H9 (cell line): ENCODE measurements around the gene RARB. TPM values are rescaled to one million over a fixed set of nuclear protein-coding genes. Genes with fewer than 3 reads are reported as not detected.
A peak's percentile ranks its signal among the peaks of the same experiment; 100 is the strongest.

ENCODE experiments used
- DNase-seq: peaks from one replicate; pipeline ENCODE4 v3.0.0-alpha.2; 2017
- H2AFZ ChIP-seq: one replicate; pipeline ENCODE4 v1.6.1; 2013; ENCODE audit warnings: mild to moderate bottlenecking, low read length, control low read depth, moderate library complexity
- H2AK5ac ChIP-seq: 2 replicates; pipeline ENCODE4 v1.6.1; 2013; ENCODE audit warnings: low read length, control low read depth, mixed read lengths; ENCODE audit not compliant: insufficient read length
- H2BK120ac ChIP-seq: one replicate; pipeline ENCODE4 v1.6.1; 2013; ENCODE audit warnings: low read depth, mild to moderate bottlenecking, low read length, control low read depth, inconsistent platforms; ENCODE audit not compliant: poor library complexity, severe bottlenecking
- H2BK12ac ChIP-seq: 2 replicates; pipeline ENCODE4 v1.6.1; 2013; ENCODE audit warnings: low read length, control low read depth, mixed read lengths, low read depth; ENCODE audit not compliant: insufficient read length
- H2BK15ac ChIP-seq: 2 replicates; pipeline ENCODE4 v1.6.1; 2013; ENCODE audit warnings: low read depth, low read length, control low read depth
- H2BK20ac ChIP-seq: one replicate; pipeline ENCODE4 v1.6.1; 2013; ENCODE audit warnings: low read depth, mild to moderate bottlenecking, low read length, control low read depth, inconsistent platforms; ENCODE audit not compliant: poor library complexity, severe bottlenecking
- H2BK5ac ChIP-seq: 2 replicates; pipeline ENCODE4 v1.6.1; 2013; ENCODE audit warnings: low read length, control low read depth, mixed read lengths; ENCODE audit not compliant: insufficient read length
- H3K14ac ChIP-seq: 2 replicates; pipeline ENCODE4 v1.6.1; 2013; ENCODE audit warnings: low read length, control low read depth; ENCODE audit not compliant: insufficient read depth
- H3K18ac ChIP-seq: 2 replicates; pipeline ENCODE4 v1.6.1; 2013; ENCODE audit warnings: low read depth, mild to moderate bottlenecking, mixed read lengths, low read length, control low read depth; ENCODE audit not compliant: insufficient read length
- H3K23ac ChIP-seq: 2 replicates; pipeline ENCODE4 v1.6.1; 2013; ENCODE audit warnings: low read length, control low read depth, mixed read lengths, low read depth; ENCODE audit not compliant: insufficient read length
- H3K23me2 ChIP-seq: 2 replicates; pipeline ENCODE4 v1.6.1; 2013; ENCODE audit warnings: low read depth, mild to moderate bottlenecking, mixed read lengths, low read length, control low read depth; ENCODE audit not compliant: insufficient read length, poor library complexity, severe bottlenecking
- H3K27ac ChIP-seq: 2 replicates; pipeline ENCODE4 v1.5.1; 2013; ENCODE audit warnings: low read length, control low read depth, mixed read lengths, low read depth; ENCODE audit not compliant: insufficient read length
- H3K27me3 ChIP-seq: 2 replicates; pipeline ENCODE4 v1.6.1; 2013; ENCODE audit warnings: low read length, control low read depth, inconsistent platforms; ENCODE audit not compliant: insufficient read depth
- H3K4ac ChIP-seq: 2 replicates; pipeline ENCODE4 v1.6.1; 2013; ENCODE audit warnings: low read depth, mild to moderate bottlenecking, control low read depth, inconsistent platforms, low read length, moderate library complexity
- H3K4me1 ChIP-seq: 2 replicates; pipeline ENCODE4 v1.6.1; 2013; ENCODE audit warnings: low read length, control low read depth, inconsistent platforms; ENCODE audit not compliant: insufficient read depth
- H3K4me2 ChIP-seq: 2 replicates; pipeline ENCODE4 v1.6.1; 2013; ENCODE audit warnings: low read length, control low read depth, mixed read lengths; ENCODE audit not compliant: insufficient read length, insufficient read depth
- H3K56ac ChIP-seq: 2 replicates; pipeline ENCODE4 v1.6.1; 2013; ENCODE audit warnings: low read depth, mild to moderate bottlenecking, mixed read lengths, low read length, control low read depth; ENCODE audit not compliant: insufficient read length
- H3K79me1 ChIP-seq: 2 replicates; pipeline ENCODE4 v1.6.1; 2013; ENCODE audit warnings: low read depth, mild to moderate bottlenecking, moderate library complexity, low read length, control low read depth, inconsistent platforms; ENCODE audit not compliant: insufficient read depth, poor library complexity, severe bottlenecking
- H3K79me2 ChIP-seq: 2 replicates; pipeline ENCODE4 v1.6.1; 2013; ENCODE audit warnings: low read length, control low read depth, inconsistent platforms; ENCODE audit not compliant: insufficient read depth
- H3K9ac ChIP-seq: 2 replicates; pipeline ENCODE4 v1.6.1; 2013; ENCODE audit warnings: low read length, control low read depth, mixed read lengths; ENCODE audit not compliant: insufficient read length; ENCODE audit errors: extremely low read depth
- H3K9me3 ChIP-seq: one replicate; pipeline ENCODE4 v1.6.1; 2013; ENCODE audit warnings: low read depth, low read length, inconsistent platforms; ENCODE audit not compliant: control insufficient read depth
- H3T11ph ChIP-seq: one replicate; pipeline ENCODE4 v1.6.1; 2013; ENCODE audit warnings: mild to moderate bottlenecking, low read length, control low read depth, inconsistent platforms
- H4K20me1 ChIP-seq: one replicate; pipeline ENCODE4 v1.6.1; 2013; ENCODE audit not compliant: control insufficient read depth, insufficient read length, insufficient read depth
- H4K5ac ChIP-seq: 2 replicates; pipeline ENCODE4 v1.6.1; 2013; ENCODE audit warnings: low read depth, mild to moderate bottlenecking, mixed read lengths, low read length, control low read depth; ENCODE audit not compliant: insufficient read length
- H4K8ac ChIP-seq: replicated peaks from 2 replicates; pipeline ENCODE4 v1.6.1; 2013; ENCODE audit warnings: low read length, control low read depth, mixed read lengths, low read depth; ENCODE audit not compliant: insufficient read length
- H4K91ac ChIP-seq: 2 replicates; pipeline ENCODE4 v1.6.1; 2013; ENCODE audit warnings: low read depth, mild to moderate bottlenecking, moderate library complexity, mixed read lengths, low read length, control low read depth; ENCODE audit not compliant: insufficient read length
- H3K27ac Mint-ChIP-seq, 3 experiments: 2 replicates in 2 of 3; 3 replicates in 1 of 3; pipeline ENCODE4 v1.8.0; 2020 to 2021; ENCODE audit warnings: mixed read lengths in 3 of 3, mild to moderate bottlenecking in 1 of 3, moderate library complexity in 1 of 3
- H3K27me3 Mint-ChIP-seq: 2 replicates; pipeline ENCODE4 v1.8.0; 2021; ENCODE audit warnings: low read depth, mild to moderate bottlenecking, moderate library complexity, mixed read lengths
- H3K36me3 Mint-ChIP-seq, 3 experiments: 2 replicates in 2 of 3; 3 replicates in 1 of 3; pipeline ENCODE4 v1.8.0; 2020 to 2021; ENCODE audit warnings: low read depth in 3 of 3, mixed read lengths in 3 of 3; ENCODE audit not compliant: insufficient read depth in 1 of 3
- H3K4me1 Mint-ChIP-seq, 2 experiments: 2 replicates each; pipeline ENCODE4 v1.8.0; 2020; ENCODE audit warnings: mixed read lengths in 2 of 2
- H3K4me3 Mint-ChIP-seq, 2 experiments: 2 replicates in 1 of 2; 3 replicates in 1 of 2; pipeline ENCODE4 v1.8.0; 2020 to 2021; ENCODE audit warnings: mild to moderate bottlenecking in 2 of 2, mixed read lengths in 2 of 2, moderate library complexity in 1 of 2
- H3K9me3 Mint-ChIP-seq, 2 experiments: 2 replicates in 1 of 2; 3 replicates in 1 of 2; pipeline ENCODE4 v1.8.0; 2020; ENCODE audit warnings: mild to moderate bottlenecking in 2 of 2, mixed read lengths in 2 of 2, moderate library complexity in 1 of 2
- CTCF ChIP-seq: fragments of 200-600 bp; sonication (generic); conservative IDR thresholded peaks from 3 replicates; pipeline ENCODE4 v1.8.0; 2021; ENCODE audit warnings: antibody characterized with exemption, mild to moderate bottlenecking
- WGBS: extraction: QIAGEN DNeasy Blood & Tissue Kit; methylation state at CpG from one replicate; pipeline ENCODE4 v1.1.7; 2013; ENCODE audit warnings: missing lambda C conversion rate, low lambda C conversion rate, mixed read lengths; ENCODE audit not compliant: insufficient read length; ENCODE audit errors: extremely low coverage; 5-methylcytosine and 5-hydroxymethylcytosine counted together
- total RNA-seq: library from RNA; stranded (reverse); gene quantifications from 2 replicates; pipeline ENCODE4 v1.2.1, GENCODE V29; 2021

RARB gene
- total RNA-seq, 1 experiment from 2014 or later: 0.22 TPM

GRCh38 chr3:25460751-25461150 lies 32.7 kb downstream of the RARB start:
- no peaks in the 10 kb centered on the region for H3K27me3 ChIP-seq
- Mint-ChIP-seq H3K36me3 (no peaks in the 10 kb centered on the region), H3K27ac (0 out of 7 replicates have a peak overlapping the region, but pooled peaks of 1 of the 3 experiments have one; percentile 37), H3K9me3 (no peaks in the 10 kb centered on the region), H3K27me3 (no peaks in the 10 kb centered on the region), H3K4me3 (no peak overlapping the region), H3K4me1 (peaks cover 6 to 9% of the 10 kb centered on the region in 2 experiments)
- H3K9ac ChIP-seq: no peak overlapping the region
- H2BK5ac ChIP-seq: no peak overlapping the region
- H4K91ac ChIP-seq: no peak overlapping the region
- no peak overlapping the region for H2BK12ac ChIP-seq
- no peak overlapping the region for H3K23ac ChIP-seq
- H3K79me1 ChIP-seq: no peaks in the 10 kb centered on the region
- H4K5ac ChIP-seq: no peak overlapping the region
- H3K9me3 ChIP-seq: no peaks in the 10 kb centered on the region
- no peak overlapping the region for H4K8ac ChIP-seq
- H2BK15ac ChIP-seq: no peak overlapping the region
- H4K20me1 ChIP-seq: no peaks in the 10 kb centered on the region
- H3K27ac ChIP-seq: no peak overlapping the region
- H3K14ac ChIP-seq: no peak overlapping the region
- no peak for TF ChIP-seq CTCF
- DNase-seq: no peak
- H3K4me1 ChIP-seq: no peaks in the 10 kb centered on the region
- H2BK120ac ChIP-seq: no peak overlapping the region
- no peaks in the 10 kb centered on the region for H3K79me2 ChIP-seq
- no peak overlapping the region for H2AK5ac ChIP-seq
- no peak overlapping the region for H3T11ph ChIP-seq
- H3K56ac ChIP-seq: no peak overlapping the region
- H2BK20ac ChIP-seq: no peak overlapping the region
- H2AFZ ChIP-seq: no peak overlapping the region
- H3K23me2 ChIP-seq: no peaks in the 10 kb centered on the region
- no peak overlapping the region for H3K4ac ChIP-seq
- no peak overlapping the region for H3K4me2 ChIP-seq
- H3K18ac ChIP-seq: no peak overlapping the region
- no CpG with 5 or more reads among the region's 2 CpGs for WGBS
